ENCODE results near the gene PERM1.
"Not testable (repeated sequence)": the region's sequence is repeated elsewhere in the genome, so short reads cannot be mapped to it uniquely, and the experiment has no call there.

The PERM1 gene

GRCh38 chr1:963301-963651, 18.6 kb downstream of the PERM1 start:
- DNase-seq = no peak

GRCh38 chr1:962381-963300, 19.3 kb downstream of the PERM1 start:
- DNase-seq = no peak

DNA sequence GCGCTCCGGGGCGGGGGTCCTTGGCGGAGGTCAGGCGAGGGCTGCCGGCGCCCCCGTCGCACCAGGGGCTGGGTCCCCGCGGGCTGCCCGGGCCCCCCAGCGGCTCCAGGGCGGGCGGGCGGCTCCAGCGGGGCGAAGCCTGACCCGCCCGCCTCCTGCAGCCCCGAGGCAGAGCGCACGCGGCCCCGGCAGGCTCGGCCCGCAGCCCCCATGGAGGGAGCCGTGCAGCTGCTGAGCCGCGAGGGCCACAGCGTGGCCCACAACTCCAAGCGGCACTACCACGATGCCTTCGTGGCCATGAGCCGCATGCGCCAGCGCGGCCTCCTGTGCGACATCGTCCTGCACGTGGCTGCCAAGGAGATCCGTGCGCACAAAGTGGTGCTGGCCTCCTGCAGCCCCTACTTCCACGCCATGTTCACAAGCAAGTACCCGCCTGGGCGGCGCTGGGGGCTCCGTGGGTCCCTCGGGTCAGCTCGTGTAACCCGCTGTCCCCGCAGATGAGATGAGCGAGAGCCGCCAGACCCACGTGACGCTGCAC, 20.7 kb downstream of the PERM1 start:
- no peak for DNase-seq

DNA sequence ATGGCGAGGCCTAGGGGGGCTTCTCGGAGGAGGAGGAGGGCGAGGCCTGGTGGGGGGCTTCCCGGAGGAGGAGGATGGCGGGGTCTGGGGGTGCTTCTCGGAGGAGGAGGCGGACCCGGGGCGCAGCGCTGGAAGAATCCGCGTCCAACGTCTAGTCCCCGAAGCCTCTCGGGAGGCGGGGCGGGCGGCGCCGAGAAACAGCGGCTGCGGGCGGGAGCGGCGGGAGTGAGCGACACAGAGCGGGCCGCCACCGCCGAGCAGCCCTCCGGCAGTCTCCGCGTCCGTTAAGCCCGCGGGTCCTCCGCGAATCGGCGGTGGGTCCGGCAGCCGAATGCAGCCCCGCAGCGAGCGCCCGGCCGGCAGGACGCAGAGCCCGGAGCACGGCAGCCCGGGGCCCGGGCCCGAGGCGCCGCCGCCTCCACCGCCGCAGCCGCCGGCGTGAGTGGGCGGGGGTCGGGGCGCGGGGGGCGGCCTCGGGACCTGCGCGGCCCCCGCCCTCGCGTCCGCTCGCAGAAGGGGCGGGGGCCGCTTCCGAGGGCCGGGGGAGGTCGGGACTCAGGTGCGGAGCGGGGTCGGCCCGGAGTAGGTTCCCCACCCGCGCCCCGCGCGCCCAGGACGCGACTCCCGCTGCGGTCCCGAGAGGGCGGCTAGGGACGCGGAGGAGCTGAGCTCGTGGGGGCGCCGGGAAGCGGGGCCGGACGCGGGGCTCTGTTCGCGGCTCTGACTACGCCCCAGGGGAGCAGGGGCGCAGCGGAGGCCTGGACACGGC, 21.3 kb downstream of the PERM1 start, which contains the start of gene KLHL17:
KLHL17 (plus strand) TSS at position 222 of the 769 bp plus-strand sequence; CDS start at position 332, 110 bp downstream.
- peak; percentile 82 for DNase-seq

GRCh38 chr1:959731-960362, 22.0 kb downstream of the PERM1 start:
- DNase-seq = no peak

DNA sequence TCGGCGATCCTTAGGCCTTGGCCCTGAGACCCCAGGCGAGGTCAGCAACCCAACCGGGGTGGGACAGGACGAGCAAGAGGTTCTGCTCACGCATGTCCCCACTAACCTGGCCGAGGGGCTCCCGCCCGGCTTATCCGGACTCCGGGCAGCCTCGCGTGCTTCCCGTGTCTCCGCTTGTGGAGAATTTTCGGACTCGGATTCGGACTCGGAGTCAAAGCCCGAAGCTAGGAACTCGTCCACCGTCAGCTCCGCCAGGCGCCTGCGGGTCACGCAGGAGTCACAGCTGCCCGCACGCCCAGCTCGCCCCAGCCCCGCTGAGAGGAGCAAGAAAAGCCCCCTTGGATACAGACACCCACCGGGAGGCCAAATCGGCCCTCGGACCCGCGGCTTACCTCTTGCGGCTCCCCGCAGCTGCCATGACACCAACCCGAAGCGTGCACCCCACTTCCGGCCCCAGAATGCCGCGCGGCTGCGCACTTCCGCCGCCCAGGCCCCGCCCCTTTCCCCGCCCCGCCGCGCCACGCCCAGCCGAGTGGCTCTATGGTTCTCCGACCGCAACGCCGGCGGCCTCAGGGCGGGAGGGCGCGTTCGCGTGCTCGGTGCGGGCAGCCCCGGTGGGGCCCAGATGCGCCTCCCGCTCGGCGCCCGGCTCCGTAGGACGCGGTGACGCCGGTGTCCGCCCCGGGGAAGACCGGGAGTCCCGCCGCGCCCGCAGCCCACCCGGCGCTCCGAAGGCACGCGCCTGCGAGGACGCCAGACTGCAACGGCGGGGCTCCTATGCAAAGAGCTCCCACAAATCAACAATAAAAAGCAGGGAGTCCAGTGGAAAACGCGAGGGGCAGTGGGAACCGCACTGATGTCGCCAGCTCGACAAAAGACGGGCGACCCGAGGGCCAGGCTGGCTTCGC, 22.8 kb downstream of the PERM1 start, which contains the start of gene NOC2L:
NOC2L (minus strand) TSS at position 434 of the 908 bp plus-strand sequence; CDS start at position 418, 16 bp downstream.
- peak; percentile 97 for DNase-seq

DNA sequence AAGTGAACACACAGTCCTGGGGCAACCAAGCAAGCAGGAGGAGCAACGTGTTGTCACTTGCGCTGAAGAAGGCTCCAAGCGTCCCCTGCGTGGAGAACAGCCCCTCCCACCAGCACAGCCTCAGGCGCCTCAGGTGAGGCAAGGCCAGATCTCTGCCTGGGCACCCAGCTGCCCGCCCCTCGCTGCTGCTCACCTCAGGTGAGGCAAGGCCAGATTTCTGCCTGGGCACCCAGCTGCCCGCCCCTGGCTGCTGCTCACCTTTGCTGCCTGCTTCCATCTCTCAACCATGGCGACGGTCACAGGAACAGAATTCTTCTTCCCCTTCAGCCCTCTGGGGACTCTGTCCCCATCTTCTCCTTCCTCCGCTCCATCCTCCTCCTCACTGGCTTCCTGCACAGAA, 25.3 kb downstream of the PERM1 start:
- DNase-seq = no peak

DNA sequence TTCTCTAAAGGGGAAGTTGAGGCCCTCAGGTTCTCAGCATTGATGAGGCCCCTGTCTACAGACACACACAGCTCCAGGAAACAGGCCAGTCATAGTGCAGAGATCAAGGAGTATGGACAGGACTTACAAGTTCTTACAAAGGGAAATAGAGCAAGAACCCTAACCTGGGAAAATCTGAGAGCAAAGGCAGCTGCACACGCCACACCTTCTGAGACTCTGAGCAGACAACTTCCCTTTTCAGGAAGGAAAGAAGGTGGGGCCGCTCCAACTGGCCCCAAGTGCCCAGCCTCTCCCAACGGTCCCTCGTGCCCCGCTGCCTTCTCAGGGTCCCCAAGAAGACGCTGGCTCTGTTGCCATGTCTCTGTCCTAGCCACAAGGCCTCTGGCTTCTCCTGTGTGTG, 26.4 kb downstream of the PERM1 start:
- no peak for DNase-seq

DNA sequence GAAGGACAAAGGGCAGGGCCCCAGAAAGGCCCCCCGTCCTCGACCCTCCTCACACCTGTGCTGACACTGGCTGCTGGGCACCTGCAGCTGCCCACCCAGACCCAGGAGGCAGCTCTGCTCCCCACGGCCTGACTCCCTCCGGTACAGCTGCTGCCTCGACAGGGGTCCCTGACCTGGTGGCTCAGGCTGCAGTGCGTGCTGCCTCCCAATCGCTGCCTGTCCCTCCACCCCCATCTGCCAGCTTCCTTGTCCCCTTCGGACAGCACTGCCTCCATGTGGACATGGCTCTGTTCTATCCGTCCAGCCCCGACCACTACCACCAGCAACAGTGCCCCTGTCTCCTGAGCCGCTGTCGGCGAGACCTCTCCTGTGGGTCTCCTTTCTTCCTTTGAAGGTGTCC, 27.0 kb downstream of the PERM1 start:
- DNase-seq = no peak

DNA sequence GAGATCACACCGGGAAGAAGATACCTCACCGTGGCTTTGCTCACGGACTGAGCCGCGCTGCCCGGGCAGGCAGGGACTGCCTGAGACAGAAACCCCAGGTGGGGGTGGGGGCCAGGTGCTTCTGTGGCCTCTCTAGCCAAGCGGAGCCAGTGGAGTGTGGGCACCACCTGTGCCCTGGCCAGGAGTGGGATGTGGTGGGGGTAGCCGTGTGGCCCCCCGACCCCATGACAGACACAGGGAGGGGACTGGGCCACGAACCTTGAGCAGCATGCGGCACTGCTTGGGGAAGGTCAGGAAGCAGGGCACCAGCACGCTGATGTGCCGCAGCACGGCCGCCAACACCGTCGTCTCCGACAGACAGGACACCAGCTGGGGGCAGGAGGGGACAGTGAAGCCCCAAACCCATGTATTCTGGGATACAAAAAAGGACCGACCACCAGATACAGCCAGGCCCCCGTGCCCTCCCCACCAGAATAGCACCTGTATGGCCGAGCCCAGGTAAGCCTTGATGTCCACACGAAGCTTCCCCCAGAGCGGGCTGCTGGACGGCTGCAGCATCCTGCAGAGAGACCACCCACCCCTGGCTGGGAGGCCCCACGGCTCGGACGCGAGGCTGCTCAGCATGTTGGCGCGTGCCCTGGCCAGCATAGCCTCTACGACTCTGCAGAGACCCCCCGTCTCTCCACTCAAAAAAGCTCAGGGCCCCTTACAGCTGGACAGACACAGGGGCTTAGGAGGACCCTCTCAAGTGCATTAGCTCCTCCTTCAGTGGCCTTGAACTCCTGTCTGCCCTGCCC, 28.2 kb downstream of the PERM1 start:
- no peak for DNase-seq

DNA sequence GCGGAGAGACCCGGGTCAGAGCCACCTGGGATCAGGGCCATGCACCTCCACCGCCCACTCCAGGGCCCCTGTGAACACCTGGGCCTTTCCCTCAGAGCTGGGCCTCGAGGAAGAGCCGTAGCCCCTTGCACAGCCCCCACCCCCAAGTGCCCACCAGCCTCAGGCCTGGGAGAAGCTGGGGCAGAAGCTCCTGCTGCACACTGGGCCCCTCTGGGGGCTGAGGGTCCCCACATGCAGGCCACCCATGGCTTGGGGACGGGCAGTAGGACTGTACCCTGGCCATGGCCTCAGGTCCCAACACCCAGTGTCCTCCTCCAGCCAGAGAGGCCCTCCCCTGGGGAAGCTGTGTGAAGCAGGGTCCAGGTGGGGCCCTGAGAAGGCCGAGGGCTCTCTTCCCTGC, 29.3 kb downstream of the PERM1 start:
- DNase-seq = no peak

DNA sequence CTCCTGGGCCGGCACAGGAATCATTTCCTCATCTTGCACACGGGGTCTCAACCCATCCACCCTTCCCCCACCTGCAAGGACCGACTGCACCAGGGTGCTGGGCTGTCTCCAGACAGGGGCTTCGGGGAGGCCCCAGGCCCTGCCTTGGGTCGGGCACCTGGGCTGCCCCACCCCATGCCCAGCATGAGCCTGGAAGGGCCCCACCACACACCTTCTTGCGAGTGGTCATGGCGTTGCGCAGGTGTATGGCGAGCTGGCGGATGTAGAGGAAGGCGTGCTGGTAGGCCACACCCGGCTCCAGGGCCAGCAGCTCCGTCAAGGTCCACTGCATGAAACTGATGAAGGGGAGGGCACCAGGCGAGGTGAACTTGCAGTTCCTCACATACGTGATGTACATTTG, 29.7 kb downstream of the PERM1 start:
- no peak for DNase-seq

DNA sequence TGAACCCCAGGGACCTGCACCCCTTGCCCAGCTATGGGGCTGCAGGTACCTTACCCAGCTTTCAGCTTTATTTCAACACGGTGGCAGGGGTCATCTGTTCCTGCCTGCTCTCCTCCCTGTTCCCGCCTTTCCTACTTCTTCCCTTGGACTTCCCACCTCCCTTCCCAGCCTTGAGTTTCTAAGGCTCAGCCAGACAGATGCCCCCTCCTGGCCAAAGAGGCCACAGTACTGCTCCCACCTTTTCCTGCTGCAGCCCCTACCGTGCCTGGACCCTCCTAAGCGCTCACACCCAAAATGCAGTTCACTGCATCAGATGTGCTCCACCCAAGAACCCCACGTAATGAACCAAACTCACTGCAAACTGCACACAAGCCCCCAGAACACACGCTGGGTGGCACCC, 30.5 kb downstream of the PERM1 start:
- no peak for DNase-seq

- no peak for DNase-seq
Measured at GRCh38 chr1:950881-951280, 31.0 kb downstream of the PERM1 start.

- DNase-seq = no peak
Measured at GRCh38 chr1:950268-950667, 31.6 kb downstream of the PERM1 start.

DNA sequence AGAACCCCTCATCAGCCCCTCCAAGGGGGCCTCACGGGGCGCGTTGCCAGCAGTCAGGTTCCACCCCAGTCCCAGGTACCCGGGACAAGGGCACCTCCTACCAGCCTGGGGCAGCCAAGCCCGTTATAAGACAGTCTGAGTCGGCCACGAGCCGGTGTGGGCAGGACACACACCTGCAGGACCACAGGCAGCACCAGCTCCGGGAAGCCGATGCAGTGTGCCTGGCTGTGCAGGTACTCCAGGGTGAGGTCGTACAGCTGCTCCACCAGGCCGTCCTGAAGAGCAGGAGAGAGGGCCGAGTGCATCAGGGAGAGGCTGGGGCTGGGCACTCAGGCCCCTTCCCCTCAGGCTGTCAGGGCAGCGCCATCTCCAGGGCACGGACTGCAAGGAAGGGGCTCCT, 33.9 kb downstream of the PERM1 start:
- no peak for DNase-seq

GRCh38 chr1:946811-947210, 35.1 kb downstream of the PERM1 start:
- DNase-seq = not testable (repeated sequence)

DNA sequence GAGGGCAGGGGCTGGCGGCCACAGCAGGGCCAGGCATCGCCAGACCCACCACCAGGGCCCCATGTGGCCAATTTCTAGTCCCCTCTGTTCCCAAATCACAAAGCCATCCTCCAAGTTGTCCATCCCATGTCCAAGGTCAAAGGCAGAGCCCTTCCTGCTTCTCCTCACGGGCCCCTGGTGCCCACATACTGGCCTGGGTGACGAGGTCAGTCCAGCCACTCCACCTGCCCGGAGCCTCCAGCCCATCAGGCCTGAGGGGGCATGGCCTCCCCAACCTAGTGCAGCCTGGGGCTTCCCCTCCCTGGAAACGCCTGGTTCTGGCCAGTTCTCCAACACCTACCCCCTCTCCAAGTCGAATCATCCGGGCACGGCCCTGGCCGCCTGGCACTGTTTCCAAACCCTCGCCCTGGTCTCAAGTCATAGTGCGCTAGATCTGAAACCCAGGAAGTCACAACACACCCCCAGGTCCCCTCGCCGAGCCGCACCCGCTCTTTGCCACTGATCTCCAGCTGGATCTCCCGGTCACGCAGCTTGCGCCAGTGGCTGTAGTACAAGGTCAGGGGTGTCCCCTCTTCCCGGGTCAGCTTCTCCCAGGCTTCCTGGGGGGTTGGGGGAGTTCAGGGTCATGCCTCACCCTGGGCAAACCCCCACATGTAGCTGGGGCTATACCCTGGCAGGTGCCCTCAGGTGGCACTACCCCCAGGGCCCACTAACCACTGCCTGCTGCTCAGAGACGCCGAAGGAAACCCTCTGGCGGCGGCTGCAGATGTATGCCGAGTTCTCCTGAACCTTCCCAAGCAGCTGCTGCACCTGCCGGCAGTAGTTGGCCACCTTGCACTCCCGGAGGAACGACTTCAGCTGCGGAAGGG, 36.0 kb downstream of the PERM1 start:
- no peak for DNase-seq

GRCh38 chr1:944341-945325, 37.3 kb downstream of the PERM1 start:
- no peak for DNase-seq
